ENCODE measurements around the gene BCL2.
"Not testable (repeated sequence)": the region's sequence is repeated elsewhere in the genome, so short reads cannot be mapped to it uniquely, and the experiment has no call there.

BCL2 gene

DNA sequence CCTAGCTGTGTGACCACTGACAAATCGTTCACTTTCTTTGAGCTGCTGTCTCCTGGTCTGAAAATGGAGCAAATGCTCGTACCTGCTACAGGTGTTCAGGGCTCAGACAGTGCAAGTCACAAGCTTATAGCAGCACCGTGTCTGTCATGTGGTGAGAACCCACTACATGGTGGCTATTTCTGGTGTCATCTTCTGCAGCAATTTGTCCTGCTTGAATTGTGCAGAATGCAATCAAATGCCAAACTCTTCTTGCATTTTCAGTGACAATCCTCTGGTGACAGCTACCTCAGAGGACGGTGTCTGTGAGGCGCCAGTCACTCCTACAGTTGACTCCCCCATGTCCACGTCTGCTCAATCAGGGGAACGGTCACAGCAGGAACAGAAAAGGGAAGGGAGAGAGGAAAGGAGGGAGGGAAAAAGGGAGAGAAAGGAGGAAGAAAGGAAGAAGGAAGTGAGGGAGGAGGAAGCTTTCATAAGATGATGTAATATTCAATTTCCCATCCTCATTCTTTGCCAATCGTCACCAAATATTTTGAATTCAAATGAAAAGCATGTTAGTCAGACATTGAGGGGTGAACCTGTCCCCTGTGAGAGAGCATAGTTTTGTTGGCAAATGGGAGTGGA is 122.2 kb downstream of the BCL2 start:
- DNase-seq, result no peak

DNA sequence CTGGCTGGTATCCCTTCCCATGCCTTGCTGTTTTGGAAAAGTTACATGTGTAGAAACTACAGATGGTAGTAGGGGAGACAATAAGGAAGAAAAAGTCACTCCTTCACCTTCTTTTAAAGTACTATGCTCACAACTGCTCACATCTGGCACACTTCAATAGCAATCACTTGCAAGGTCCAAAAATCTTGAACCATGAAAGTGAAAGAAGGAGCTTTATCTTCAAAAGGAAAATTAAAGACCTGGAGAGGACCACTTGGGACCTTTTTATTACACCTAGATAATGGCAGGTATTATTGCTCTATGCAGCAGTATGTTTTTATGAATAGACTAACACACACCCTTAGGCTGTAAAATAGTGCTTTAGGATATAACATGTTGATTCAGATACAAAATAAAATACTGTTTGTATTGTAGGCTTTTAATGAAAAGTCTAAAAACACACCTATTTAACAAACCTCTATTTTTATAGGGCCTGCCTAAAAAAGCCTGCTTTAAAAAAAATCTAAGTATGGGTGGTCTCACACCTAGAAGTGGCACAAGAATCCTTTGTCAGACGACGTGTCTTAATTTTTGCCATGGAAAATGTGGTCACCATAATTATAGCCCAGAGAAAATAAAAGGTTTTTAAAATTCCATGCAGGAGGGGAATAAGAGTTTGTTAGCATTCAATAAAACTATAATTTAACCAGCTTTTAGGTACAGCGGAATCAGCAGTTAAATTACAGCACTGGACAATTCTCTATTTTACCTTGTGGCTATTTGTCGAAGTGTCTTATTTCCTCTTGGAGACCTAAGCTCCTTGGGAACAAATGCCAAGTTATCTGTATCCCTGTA is 124.0 kb downstream of the BCL2 start:
- no peak for DNase-seq

DNA sequence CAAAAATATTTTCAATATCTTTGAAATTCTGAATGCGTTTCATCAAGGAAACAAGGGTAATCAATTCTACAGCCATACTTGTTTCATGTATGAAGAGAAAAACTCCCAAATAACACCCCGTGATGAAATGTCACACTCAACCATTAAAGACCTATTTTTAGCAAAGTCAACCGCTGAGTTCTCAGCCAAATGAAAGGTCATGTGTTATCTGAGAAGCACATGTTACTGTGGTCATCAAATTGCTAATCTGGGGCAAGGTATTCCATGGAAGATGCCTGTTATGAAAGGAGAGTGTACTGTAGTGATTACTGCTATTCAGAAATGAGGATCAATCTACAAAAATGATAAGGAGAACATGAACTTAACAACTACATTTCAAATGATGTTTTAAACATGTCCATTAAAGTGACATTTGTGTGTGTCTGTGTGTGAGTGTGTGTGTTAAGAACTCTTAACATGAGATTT is 126.7 kb downstream of the BCL2 start:
- DNase-seq, result no peak

DNA sequence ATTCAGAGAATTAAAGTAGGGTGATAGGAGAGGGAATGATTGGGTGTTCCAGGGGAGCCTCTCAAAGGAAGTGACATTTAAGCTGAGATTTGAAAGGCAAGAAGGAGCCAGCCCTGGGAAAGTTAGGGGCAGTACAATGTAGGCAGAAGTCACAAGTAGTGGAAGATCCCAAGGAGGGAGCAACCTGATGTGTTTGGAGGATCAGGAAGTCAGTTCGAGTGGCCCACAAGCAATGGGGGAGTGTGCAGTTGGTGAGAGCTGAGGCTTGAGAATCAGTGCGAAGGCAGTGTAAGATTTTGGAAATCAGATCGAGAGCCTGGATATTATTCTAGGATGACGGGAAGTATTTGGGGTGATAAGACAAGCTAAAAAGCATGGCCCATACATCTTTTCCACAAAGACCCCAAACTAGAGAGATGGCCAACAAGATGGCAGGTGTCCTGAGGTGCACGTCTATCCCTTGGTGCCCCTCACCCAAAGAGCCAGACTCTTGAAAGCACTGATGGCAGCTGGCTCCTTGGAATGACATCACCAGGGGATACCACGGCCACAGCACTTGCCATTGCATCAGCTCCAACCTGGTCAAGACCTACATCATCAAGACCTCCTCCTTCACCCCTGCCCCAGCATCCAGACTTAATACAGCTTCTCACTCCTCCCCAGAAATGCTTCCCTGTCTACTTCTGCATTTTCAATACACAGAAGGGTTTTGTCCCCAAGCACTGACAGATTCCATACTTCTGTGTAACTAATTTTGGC is 127.3 kb downstream of the BCL2 start:
- DNase-seq, result no peak

DNA sequence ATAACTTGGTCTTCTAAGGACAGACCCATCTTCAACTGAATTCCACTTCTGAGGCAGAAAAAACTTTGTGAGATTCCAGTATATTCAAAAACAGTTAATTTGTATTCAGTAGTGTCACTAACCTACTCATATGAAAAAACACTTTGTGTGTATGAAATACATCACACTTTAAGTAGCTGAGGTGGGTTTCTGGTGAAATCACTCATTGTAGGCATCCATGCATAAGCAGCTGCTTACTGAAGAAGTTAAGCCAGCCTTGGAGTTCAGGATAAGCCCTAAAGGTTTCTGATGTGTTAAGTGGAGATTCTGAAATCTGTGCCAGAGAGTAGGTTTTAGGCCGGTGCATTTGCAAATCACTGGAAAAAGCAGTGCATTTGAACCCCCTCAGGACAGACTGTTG is 128.2 kb downstream of the BCL2 start:
- no peak for DNase-seq

DNA sequence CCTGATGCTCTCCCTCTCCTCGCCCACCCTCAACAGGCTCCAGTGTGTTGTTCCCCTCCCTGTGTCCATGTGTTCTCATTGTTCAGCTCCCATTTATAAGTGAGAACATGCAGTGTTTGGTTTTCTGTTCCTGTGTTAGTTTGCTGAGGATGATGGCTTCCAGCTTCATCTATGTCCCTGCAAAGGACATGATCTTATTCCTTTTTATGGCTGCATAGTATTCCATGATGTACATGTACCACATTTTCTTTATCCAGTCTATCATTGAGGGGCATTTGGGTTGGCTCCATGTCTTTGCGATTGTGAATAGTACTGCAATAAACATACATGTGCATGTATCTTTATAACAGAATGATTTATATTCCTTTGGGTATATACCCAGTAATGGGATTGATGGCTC is 128.7 kb downstream of the BCL2 start:
- DNase-seq, result not testable (repeated sequence)

DNA sequence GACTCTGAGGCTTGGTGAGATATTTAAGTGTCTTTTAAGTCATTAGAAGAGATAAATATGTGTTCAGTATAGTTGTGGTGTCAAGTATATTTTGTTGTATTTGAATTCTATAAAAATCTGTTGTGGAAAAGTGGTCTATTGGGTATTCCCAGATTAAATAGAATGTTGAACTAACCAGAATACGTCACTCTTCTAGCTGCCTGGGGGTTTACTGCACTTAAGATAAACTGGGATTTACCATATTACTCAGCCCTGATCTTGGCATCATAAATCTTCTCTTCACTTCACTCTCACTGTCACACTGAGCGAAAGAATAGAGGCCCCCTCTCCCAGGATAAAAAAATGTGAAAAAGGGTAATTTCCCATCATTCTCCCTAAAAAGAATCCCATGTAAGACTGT is 129.8 kb downstream of the BCL2 start:
- DNase-seq, result no peak

DNA sequence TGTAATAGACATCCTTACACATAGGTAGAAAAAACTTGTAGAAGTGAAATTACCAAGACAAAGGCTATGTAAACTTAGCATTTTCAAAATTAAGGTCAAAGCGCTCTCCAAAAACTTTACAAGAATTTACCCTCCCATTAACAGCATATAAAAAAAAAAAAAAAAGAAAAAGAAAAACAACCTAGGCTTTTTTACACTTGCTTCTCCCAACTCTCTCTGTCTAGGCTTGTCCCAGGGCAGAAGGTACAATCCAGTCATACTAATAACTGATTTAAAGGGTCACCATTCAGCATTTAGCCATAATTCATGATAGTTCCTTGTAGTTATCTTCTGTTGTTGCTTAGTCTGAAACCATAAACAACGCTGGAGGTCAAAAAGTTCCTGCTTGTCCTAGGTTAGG is 130.5 kb downstream of the BCL2 start:
- DNase-seq, result no peak

DNA sequence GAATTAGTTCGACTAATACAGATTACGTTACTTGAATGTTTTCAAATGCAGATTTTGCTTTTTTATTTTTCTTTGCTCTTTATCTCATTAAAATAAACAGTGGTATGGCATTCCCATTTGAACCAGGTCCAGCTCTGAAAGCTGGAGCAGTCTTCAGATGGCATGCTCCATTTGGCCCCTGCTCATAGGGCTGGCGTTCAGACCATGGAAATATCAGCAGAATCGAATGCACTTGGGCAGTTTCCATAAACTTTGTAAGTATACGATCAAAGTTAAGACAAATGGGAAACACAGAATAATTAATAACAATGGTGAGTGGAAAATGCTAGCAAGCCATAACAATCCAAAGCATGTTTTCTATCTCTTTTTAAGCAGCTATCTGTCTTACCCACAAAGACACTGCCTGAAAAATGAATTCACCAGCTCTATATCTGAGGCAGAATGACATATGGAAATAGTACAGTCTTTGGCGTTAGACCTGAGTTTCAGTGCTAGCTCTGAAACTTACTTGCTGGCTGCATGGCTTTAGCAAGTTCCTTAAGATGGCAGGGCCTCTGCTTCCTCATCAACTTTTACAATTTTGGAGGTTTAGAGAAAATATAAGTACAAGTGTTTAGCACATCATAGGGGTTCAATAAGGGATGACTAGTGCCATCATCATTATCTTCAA is 131.6 kb downstream of the BCL2 start:
- no peak for DNase-seq

DNA sequence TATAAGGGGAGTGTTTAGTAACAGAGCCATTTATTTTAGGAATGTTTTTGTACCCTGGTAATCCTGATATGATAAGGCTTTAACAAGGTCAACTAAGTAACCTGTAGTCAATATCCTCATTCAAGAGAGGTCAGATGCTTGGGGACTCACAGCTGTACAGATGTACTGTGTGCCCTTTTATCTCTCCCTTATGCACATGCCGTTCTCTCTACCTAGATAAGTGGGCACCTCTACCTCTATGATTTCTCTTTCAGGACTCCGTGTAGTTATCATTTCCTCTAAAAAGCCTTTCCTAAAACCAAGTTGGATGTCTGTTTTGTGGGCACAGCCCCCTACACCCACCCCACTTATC is 132.4 kb downstream of the BCL2 start:
- no peak for DNase-seq

DNA sequence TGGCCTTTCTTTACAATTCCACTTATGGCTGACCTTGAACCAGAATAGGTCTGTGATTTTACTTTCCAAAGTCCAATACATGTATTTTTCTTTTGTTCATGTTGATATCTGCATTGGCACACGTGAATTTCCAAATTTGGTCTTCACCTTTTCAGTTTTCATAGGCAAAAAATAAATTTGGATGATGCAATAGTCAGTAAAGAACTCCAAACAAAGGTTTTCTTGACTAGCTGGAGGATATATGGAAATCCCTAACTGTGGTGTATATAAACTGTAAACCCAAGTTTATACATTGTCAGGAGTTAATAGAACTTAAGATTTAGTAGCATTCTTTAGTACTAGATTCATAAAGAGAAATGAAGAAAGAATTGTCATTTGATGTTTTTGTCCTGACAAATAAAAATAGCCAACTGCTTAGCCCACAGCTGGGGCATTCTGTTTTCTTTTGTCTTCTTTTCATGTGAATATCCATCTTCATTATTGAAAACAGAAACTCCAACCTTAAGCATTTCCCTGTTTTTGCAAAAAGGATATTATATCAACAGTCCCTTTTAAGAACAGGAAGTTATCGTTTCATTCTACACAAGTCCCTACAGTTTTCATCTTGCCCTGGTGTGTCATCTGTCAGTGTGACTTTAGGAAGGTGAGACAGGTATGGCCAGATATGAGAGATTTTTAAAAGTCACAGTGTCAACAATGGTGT is 132.9 kb downstream of the BCL2 start:
- no peak for DNase-seq

DNA sequence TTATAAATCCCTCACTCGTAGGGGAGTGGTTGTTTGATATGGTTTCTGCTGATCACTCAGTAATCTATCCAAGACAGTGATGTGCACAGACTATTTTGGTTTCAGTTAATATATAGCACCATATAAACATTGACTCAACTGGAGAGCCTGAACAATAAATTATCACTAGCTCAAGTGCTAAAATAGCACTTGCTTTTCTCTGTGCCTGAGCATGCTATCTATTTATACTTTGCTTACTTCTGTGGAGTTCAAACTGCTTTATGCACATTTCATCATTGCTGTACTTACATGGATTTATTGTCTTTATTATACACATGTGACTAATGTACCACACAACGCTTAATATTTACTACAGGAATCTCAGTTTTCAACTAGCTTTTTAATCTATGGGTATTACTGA is 133.6 kb downstream of the BCL2 start:
- DNase-seq, result no peak

DNA sequence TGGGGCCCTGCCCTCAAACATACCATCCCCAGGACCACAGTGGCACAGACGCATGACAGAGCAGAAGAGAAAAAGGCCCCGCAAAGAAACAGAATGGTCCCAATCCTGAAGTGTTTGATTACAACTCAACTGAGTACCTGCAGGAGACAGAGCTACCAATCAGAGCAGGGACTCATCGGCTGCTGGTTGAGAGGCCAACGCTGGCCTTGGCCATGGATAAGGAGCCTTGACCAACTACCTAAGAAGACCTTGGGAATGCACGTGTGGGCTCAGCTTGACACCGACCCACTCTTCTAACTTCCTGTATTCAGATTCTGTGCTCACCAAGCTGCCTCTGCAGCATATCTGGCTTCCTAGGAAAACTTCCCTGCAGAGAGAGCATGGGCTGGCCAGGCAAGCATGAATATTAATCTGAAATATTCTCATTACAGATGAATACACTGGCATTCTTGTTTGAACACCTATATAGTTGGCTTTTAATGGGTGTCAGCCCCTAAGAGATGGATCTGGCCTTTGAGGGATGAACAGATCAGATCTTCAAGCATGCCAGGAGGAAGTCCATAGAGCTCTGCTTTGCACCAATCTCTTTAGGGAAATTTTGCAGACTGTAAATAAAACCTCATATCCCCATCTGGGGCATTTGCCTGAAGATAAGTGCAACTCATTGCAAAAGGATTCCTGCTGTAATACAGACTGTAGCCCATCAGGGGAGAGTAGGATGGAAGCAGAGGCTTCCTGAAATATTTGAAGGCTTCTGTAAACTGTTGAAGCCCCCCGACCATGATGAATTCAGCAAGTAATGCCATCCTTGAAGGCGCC is 135.4 kb downstream of the BCL2 start:
- DNase-seq, result no peak

DNA sequence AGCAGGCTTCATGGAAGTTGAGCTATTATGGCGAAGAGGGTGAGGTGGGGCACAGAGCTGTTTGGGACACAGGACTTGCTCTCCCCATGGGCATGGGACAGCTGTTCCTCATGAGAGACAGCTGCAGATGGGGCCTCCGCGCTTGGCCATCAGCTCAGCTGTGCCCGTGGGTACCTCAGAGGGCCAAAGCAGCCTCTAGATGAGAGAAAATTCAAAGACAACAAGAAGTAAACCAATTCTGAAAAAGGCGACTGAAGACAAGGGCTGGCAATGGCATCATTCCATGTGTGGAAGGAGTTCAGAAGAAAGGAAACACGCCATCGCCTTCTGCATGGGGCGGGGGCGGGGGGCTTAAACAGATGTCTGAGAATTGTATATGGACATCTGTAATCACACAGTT is 136.2 kb downstream of the BCL2 start:
- no peak for DNase-seq

DNA sequence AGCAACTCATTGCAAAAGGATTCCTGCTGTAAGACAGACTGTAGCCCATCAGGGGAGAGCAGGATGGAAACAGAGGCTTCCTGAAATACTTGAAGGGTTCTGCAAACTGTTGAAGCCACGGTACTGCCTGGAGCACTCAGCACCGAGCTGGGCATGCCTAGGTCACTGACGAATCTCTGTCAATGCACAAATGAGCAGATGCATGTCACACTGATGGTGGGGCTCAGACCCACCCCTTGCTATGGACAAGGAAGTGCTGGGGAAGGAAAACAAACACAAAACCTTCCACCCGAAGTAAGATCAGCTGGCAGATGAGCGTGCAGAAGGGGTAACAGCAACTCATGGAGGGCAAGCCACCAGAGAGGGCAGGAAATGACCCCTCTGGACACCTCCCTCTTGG is 136.7 kb downstream of the BCL2 start:
- no peak for DNase-seq

DNA sequence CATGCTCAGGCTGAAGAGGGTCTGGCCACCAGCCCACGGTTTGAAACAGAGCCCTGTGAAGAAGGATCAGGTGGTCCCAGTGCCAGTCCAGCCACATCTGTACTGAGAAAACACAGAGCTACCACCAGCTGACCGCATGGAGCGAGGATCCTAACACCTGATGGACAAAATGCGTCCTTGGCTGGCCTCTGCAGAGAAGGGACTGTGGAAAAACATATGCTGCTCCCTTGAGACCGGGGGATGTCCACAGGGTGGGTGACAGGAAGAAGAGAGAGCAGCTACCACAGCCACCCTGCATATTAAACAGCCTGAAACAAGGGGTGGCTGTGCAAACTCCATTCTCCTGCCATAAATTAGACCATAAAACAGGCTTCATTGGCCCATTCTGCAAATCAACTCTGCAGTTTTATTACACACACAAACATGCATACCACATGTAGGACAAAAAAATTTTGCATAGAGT is 137.2 kb downstream of the BCL2 start:
- no peak for DNase-seq

DNA sequence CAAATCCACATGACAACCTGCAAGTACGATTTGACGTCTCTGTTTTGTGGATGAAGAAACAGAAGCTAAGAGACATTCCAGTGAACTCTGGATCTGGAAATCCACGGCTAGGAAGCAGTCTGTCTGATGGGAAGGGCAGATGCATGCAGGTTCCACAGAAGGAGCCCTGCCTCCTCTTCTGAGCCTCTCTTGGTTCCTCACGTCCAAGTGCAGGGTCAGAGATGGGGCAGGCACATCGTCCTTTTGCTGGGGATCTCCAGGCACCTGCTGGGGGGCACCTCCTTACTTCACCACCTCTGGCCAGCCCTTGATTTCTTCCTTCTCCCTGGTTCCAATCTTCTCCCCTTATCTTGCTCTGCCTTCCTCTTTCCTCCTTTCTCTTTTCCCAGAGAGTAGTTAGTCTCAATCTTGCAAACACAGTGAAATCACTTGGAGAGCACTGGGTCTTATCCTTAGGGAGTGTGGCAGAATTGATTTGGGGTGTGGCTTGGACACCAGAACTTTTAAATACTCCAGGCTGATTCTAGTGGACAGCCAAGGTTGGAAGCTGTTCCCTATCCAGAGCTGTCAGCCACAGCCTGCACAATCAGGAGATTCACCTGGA is 137.8 kb downstream of the BCL2 start:
- DNase-seq, result no peak

DNA sequence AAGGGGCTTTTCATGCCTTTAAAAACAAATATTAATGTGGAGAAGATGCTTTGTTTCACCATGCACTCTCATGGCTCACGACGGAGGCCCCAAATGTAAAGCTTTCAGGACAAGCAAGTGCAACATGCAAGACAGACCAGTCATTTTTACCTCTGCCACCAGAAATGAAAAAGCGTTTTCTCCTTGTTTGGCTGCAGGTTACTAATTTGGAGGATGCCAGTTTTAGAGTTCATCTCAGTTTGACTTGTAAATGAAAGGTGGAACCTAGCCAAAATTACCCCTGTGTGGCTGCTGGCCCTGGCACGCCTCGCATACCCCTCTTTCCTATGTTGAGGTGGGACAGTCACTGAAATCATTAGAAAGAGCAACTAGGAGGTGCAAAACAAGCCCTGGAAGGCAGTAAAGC is 138.6 kb downstream of the BCL2 start:
- DNase-seq, result no peak

DNA sequence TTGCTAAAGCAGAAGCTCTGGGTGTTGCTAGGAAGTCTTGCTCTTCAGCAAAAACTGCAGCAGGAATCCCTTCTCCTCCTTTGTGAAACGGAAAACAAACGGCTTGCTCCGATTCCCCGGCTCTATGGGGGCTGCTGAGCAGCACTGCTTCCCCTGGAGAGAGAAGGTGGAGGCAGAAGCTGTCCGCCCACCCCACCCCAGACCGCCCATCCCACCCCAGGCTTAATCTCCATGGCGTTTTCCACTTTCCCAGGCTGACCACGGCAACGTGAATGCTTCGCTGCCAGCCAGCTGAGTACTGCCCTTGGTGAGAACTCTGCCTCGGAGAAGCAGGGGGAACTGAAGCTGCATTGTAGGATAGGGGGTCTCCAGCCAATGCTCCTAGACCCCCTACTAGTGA is 139.2 kb downstream of the BCL2 start:
- DNase-seq, result no peak

DNA sequence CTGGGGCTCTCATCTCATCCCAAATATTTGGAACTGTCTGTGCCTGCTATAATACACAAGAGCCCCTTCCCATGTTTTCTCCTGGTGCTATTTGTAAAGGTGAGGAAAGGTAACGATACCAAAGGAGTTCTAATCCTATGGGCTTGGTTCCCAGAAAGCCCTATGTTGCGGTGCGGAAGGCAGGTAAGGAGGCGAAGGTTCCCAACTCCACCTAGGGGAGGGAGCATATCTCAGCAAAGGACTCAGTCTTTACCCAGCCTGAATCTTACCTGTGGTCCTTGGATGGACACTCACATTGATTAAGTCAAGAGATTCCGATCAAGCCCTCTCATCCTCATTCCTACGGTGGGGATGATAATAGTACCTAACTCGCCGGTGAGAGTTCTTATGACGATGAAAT is 140.1 kb downstream of the BCL2 start:
- no peak for DNase-seq

DNA sequence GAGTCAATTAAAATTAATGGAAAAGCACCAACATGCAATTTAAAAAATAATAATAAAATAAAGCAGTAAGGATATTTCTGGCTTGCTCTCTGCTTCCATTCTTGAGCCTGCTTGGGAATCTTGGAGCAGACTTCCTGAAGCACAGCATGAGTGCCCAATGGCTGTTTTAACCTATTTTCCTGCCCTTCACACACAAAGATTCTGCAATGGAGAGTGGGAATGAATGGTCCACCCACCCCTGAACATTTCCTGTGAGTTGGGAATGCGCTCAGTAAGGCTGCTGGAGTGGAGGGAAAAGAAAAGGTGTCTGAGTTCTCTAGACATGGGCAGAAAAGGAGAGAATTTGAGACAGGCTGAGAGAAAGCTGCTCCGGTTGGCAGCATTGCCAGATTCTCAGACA is 140.6 kb downstream of the BCL2 start:
- DNase-seq, result no peak

Data from NCI-H446 treated with DMSO at 0.1 percent for 48 hours (cell line).